ENCODE results near the gene POLR2F. TPM values are rescaled to one million over a fixed set of nuclear protein-coding genes. Genes with fewer than 3 reads are reported as not detected.
A peak's percentile ranks its signal among the peaks of the same experiment; 100 is the strongest.
"Not testable (repeated sequence)": the region's sequence is repeated elsewhere in the genome, so short reads cannot be mapped to it uniquely, and the experiment has no call there.

POLR2F gene
- total RNA-seq, 1 donor from 2014 or later: 113 TPM

DNA sequence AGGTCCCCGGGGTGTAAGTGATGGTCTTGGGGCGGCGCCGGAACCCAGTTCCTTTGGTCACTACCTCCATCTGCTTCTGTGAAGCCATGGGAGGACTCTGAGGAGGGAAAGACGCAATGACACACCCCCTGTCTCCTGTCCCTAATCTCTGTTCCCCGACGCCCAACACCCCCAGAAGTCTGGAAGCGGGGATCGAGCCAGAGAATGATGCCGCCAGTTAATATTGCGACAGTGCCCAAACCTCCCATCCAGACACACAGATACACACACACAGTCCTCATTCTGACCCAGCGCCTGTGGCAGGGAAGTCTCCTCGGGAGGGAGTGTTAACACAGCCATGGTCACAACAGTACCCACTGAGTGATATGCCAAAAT lies 450 bp upstream of the POLR2F start:
- peak overlapping the region; percentile 93 for H3K27ac Mint-ChIP-seq
- intact Hi-C loops (cut with micrococcal nuclease): loop anchor here (1.0 to 5.0 kb wide), 5 partner anchors 12 to 146 kb away; partner anchors contain the start of genes ANKRD54, GCAT and MICALL1
- H3K36me3 Mint-ChIP-seq (ENCODE audit: low read depth): peaks cover 26% of the 10 kb centered on the region
- DNase-seq: no peak
- no peaks in the 10 kb centered on the region for H3K9me3 Mint-ChIP-seq
- H3K4me1 Mint-ChIP-seq: peaks cover 25% of the 10 kb centered on the region
- H3K4me3 Mint-ChIP-seq: peak overlapping the region; percentile 92
- H3K27me3 Mint-ChIP-seq: peaks cover 14% of the 10 kb centered on the region

DNA sequence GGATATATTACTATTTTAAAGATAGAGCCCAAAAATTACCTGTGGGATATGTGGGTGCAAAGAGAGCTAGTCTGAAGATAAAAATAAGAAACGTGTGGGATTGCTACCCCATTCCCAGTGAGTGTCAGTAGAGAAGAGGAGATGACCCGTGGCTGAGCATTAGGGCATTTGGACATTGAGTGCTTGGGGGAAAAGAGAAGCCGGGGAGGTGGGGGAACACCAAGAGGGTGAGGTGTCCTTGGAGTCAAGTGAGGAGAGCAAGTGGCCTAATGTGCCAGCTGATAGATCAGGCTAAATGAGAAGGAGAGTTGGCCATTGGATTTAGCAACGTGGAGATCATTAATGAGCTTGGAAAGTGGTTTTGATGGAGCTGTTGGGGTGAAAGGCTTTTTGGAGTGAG lies 1.2 kb downstream of the POLR2F start:
- intact Hi-C loops (cut with micrococcal nuclease): loop anchor here (5.0 kb wide), 1 partner anchor 47 kb away; the partner anchor contains the start of gene MICALL1
- H3K27me3 Mint-ChIP-seq: peaks cover 14% of the 10 kb centered on the region
- H3K4me1 Mint-ChIP-seq: peaks cover 26% of the 10 kb centered on the region
- peak overlapping the region; percentile 92 for H3K4me3 Mint-ChIP-seq
- H3K9me3 Mint-ChIP-seq: no peaks in the 10 kb centered on the region
- no peak for DNase-seq
- peak overlapping the region; percentile 39 for H3K27ac Mint-ChIP-seq
- peaks cover 40% of the 10 kb centered on the region for H3K36me3 Mint-ChIP-seq (ENCODE audit: low read depth)

DNA sequence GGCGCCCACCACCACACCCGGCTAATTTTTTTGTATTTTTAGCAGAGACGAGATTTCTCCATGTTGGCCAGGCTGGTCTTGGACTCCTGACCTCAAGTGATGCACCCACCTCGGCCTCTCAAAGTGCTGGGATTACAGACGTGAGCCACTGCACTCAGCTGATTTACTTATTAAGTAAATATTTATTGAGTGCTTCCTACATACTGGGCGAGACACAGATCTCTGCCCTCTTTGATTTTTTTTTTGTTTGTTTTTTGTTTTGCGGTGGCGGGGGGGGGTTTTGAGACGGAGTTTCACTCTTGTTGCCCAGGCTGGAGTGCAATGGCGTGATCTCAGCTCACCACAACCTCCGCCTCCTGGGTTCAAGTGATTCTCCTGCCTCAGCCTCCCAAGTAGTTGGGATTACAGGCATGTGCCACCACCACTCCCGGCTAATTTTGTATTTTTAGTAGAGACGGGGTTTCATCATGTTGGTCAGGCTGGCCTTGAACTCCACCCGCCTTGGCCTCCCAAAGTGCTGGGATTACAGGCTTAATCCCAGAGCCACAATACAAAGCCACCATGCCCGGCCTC lies 2.4 kb downstream of the POLR2F start:
- intact Hi-C loops (cut with micrococcal nuclease); H3K9me3 Mint-ChIP-seq; DNase-seq; H3K4me3 Mint-ChIP-seq; H3K27ac Mint-ChIP-seq: not testable (repeated sequence)
- Mint-ChIP-seq H3K27me3 (peaks cover 14% of the 10 kb centered on the region), H3K36me3 (ENCODE audit: low read depth) (peaks cover 48% of the 10 kb centered on the region), H3K4me1 (peaks cover 26% of the 10 kb centered on the region)

DNA sequence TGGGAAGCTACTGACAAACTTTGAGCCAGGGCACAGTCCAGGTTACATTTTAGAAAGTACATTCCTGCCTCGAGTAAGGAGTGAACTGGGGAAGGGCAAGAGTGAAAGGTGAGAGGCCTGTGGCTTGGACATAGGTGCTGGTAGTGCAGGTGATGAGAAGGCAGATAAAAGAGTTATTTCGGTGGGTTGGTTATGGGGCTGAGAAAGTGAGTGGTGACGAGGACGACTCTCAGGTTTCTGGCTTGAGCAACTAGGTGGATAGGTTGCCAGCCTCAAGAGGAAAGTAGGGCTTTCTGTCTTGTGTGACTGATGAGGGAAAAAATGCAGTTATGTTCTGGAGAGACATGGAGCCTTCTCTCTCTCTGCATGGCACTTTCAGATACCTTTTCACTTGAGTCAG lies 3.7 kb downstream of the POLR2F start:
- H3K36me3 Mint-ChIP-seq (ENCODE audit: low read depth): peaks cover 58% of the 10 kb centered on the region
- no peaks in the 10 kb centered on the region for H3K9me3 Mint-ChIP-seq
- H3K27ac Mint-ChIP-seq: no peak overlapping the region
- no peak for DNase-seq
- H3K4me3 Mint-ChIP-seq: no peak overlapping the region
- H3K4me1 Mint-ChIP-seq: peaks cover 26% of the 10 kb centered on the region
- H3K27me3 Mint-ChIP-seq: peaks cover 7% of the 10 kb centered on the region
- intact Hi-C loops (cut with micrococcal nuclease): no loop called here

DNA sequence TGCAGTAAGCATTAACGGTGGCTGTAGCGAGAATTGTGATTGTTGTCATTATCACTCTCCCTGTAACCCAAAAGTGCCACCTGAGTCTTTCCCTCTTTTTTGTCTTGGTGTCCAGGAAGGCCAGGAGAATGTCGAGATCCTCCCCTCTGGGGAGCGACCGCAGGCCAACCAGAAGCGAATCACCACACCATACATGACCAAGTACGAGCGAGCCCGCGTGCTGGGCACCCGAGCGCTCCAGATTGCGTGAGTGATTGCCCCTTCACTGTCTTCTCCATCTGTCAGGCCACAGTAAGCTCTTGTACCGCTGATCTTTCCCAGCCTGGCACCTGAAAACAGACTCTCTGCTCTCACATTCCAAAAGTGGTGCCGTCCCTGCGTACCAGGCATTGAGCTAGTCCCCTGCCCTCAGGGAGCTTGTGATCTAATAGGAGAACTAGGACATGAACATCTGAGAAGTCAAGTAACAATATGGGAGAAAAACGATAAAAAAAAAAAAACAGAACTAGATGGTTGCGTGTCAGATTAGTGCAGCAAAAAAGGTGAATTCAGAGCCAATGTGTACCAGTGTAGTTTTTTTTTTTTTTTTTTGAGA lies 5.8 kb downstream of the POLR2F start:
- intact Hi-C loops (cut with micrococcal nuclease): no loop called here
- no peak overlapping the region for H3K4me3 Mint-ChIP-seq
- H3K27me3 Mint-ChIP-seq: no peaks in the 10 kb centered on the region
- no peak overlapping the region for H3K27ac Mint-ChIP-seq
- H3K9me3 Mint-ChIP-seq: no peaks in the 10 kb centered on the region
- peaks cover 60% of the 10 kb centered on the region for H3K36me3 Mint-ChIP-seq (ENCODE audit: low read depth)
- peaks cover 14% of the 10 kb centered on the region for H3K4me1 Mint-ChIP-seq
- no peak for DNase-seq

DNA sequence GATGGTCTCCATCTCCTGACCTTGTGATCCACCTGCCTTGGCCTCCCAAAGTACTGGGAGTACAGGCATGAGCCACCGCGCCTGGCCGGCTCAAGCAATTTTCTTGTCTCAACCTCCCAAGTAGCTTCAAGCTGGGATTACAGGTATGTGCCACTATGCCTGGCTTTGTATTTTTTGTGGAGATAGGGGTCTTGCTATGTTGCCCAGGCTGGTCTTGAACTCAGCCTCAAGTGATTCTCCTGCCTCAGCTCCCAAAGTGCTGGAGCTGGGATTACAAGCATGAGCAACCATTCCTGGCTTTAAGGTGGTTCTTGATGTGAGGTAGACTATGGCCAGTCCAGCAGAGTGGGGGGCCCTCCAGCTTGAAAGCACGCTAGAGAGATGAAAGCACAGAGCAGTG lies 7.6 kb downstream of the POLR2F start:
- H3K9me3 Mint-ChIP-seq: no peaks in the 10 kb centered on the region
- peaks cover 58% of the 10 kb centered on the region for H3K36me3 Mint-ChIP-seq (ENCODE audit: low read depth)
- H3K27ac Mint-ChIP-seq: no peak overlapping the region
- DNase-seq: no peak
- H3K27me3 Mint-ChIP-seq: no peaks in the 10 kb centered on the region
- no peak overlapping the region for H3K4me3 Mint-ChIP-seq
- H3K4me1 Mint-ChIP-seq: peaks cover 11% of the 10 kb centered on the region
- intact Hi-C loops (cut with micrococcal nuclease): no loop called here

DNA sequence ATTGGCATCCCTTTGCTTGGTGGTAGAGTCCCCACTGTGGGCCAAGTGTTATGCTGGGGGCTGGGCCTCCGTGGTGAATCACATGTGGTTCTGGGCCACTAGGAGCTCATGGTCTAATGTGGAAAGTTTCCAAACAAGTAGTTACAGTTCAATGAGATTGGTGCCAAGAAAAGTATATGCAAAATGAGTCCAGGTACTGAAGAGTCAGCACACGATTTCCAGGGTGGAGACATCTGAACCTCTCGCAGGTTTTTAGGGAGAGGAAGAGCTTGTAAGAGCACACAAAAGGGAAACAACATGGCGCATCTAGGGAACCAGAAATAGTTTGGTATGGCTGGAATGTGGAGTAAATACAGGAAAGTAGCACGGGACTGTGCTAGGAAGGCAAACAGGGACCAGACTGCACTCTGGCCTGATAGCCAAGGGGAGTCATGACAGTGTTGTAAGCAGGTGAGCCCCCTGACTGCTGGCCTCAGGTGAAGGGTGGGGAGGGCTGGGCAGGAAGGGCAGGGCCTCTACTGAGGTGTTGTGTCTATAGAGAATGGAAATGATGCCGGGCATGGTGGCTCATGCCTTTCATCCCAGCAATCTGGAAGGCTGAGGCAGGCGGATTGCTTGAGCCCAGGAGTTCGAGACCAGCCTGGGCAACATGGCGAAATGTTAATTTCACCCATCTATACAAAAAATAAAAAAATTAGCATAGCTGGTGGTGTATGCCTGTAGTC lies 12.6 kb downstream of the POLR2F start:
- Mint-ChIP-seq H3K36me3 (ENCODE audit: low read depth) (peaks cover 42% of the 10 kb centered on the region), H3K27me3 (no peaks in the 10 kb centered on the region), H3K4me1 (peaks cover 4% of the 10 kb centered on the region), H3K27ac (no peak overlapping the region), H3K9me3 (no peaks in the 10 kb centered on the region), H3K4me3 (no peak overlapping the region)
- intact Hi-C loops (cut with micrococcal nuclease): loop anchor here (1.0 kb wide), 1 partner anchor 13 kb away; the partner anchor contains the start of genes C22orf23 and POLR2F
- DNase-seq: no peak

DNA sequence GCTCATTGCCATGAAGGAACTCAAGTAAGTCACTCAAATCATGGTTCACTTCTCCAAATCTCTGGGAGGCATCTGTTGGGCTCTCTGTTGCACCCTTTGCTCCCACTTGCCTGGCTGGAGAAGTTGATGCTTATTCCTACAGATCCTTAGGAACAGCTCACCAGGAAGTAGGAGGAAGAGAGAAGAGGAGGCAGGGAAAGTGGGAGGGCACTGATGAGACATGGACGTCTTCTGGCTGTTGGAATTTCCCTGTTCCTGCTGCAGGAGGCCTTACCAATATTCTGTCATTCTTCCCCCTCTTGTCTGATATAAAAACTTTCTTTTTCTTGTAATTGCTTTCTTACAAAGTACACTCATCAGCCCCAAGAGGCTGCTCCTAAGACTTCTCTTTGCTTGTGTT lies 13.6 kb downstream of the POLR2F start:
- Mint-ChIP-seq H3K27ac (no peak overlapping the region), H3K27me3 (no peaks in the 10 kb centered on the region)
- intact Hi-C loops (cut with micrococcal nuclease): no loop called here

DNA sequence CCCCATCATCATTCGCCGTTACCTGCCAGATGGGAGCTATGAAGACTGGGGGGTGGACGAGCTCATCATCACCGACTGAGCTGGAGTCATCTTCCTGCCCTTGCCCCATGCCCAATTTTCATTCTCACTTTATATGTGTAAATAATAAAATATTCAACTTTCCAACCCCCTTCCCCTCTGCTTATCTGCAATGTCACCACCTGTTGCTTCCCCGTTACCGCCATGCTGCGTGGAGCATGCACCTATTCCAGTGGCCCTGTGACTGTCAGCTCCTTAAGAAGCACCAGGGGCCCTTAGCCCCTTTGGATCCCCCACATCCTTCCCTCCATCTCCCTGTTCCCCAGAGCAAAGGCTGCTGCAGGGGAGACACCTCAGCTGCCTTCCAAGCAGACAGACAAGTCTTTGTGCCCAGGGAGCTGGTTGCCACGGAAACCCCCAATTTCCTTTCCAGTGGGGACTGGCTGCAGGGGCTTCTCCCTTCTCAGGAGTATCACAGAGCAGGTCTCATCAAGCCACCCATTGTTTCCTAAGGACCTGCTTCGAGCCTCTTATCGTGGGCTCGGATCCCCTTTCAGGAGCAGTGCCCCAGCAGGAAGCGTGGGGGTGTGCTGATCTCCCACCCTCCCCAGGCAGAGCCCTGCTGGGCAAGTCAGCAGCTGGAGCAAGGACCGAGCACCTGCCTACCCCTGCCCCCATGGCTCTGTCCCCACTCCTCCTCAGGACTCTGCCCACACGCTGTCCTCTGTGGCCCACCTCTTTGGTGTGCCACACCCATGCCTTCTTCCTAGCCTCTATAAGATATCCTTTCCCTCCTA lies 14.3 kb downstream of the POLR2F start:
- Mint-ChIP-seq H3K27me3 (no peaks in the 10 kb centered on the region), H3K4me1 (peaks cover 4% of the 10 kb centered on the region), H3K9me3 (no peaks in the 10 kb centered on the region), H3K27ac (no peak overlapping the region), H3K36me3 (ENCODE audit: low read depth) (peaks cover 31% of the 10 kb centered on the region), H3K4me3 (no peak overlapping the region)
- no peak for DNase-seq
- intact Hi-C loops (cut with micrococcal nuclease): no loop called here

More for the DNA sequence above, 13.6 kb downstream of the POLR2F start:
- no peaks in the 10 kb centered on the region for H3K9me3 Mint-ChIP-seq
- no peak overlapping the region for H3K4me3 Mint-ChIP-seq
- peaks cover 34% of the 10 kb centered on the region for H3K36me3 Mint-ChIP-seq (ENCODE audit: low read depth)
- no peak for DNase-seq
- H3K4me1 Mint-ChIP-seq: peaks cover 4% of the 10 kb centered on the region

DNA sequence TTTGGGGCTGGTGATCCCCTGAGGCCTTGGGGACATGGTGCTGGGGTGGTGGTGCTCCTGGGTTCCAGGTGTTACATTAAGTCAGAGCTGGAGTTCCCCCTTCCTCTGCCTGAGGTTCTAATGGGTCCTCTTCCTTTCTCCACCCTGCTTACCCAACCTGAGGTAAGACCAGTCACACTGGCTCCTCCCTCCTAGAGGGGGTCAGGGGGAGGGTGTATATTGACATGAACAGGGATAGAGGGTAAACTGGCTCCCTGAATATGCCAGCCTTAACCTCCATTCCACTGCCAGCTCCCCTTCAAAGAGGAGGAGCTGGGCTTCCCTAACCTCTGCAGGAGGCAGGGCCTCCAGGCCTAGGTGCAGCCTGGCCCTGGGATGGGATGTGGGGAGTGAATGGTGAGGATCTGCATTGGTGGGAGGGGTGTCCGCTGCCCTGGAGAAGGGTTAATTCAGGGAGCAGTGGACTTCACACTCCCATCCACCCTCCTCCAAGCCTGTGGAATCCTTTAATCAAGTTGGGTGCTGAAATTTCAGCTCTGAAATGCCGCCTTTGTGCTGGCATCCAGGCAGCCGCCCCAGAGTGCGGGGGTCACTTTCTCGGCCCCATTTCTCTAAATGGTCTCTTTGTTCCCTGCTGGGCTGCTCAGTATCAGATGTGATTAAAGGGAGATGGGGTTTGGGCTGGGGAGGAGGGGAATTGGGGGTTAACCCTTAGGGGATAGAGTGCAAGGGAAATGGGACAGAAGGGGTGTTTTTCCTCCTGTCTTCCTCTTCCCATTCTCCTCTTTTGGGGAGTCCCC lies 15.2 kb downstream of the POLR2F start:
- Mint-ChIP-seq H3K4me1 (peaks cover 4% of the 10 kb centered on the region), H3K36me3 (ENCODE audit: low read depth) (peaks cover 31% of the 10 kb centered on the region), H3K9me3 (no peaks in the 10 kb centered on the region), H3K27me3 (no peaks in the 10 kb centered on the region), H3K4me3 (no peak overlapping the region), H3K27ac (no peak overlapping the region)
- intact Hi-C loops (cut with micrococcal nuclease): no loop called here
- DNase-seq: no peak

DNA sequence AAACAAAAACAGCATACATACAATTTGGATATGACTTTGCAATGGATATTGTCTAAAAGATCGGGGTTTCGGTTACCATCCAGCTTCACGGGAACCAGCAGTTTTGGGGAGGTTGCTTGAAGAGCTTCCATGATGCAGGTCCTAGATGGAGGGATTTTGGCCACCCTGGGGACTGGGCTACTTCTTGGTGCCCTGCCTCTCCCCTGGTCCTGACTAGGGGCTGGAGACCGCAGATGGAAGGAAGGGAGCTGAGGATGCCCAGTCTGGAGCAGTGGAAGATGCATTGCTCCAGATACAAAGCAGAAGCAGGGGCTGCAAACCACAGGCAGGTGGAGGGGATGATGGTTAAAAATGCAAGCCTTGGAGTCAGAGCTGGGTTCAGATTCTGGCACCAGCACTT lies 17.4 kb downstream of the POLR2F start:
- intact Hi-C loops (cut with micrococcal nuclease): no loop called here
- H3K27ac Mint-ChIP-seq: no peak overlapping the region
- peaks cover 1% of the 10 kb centered on the region for H3K4me1 Mint-ChIP-seq
- no peaks in the 10 kb centered on the region for H3K27me3 Mint-ChIP-seq
- no peaks in the 10 kb centered on the region for H3K9me3 Mint-ChIP-seq
- peaks cover 24% of the 10 kb centered on the region for H3K36me3 Mint-ChIP-seq (ENCODE audit: low read depth)
- DNase-seq: no peak
- no peak overlapping the region for H3K4me3 Mint-ChIP-seq

DNA sequence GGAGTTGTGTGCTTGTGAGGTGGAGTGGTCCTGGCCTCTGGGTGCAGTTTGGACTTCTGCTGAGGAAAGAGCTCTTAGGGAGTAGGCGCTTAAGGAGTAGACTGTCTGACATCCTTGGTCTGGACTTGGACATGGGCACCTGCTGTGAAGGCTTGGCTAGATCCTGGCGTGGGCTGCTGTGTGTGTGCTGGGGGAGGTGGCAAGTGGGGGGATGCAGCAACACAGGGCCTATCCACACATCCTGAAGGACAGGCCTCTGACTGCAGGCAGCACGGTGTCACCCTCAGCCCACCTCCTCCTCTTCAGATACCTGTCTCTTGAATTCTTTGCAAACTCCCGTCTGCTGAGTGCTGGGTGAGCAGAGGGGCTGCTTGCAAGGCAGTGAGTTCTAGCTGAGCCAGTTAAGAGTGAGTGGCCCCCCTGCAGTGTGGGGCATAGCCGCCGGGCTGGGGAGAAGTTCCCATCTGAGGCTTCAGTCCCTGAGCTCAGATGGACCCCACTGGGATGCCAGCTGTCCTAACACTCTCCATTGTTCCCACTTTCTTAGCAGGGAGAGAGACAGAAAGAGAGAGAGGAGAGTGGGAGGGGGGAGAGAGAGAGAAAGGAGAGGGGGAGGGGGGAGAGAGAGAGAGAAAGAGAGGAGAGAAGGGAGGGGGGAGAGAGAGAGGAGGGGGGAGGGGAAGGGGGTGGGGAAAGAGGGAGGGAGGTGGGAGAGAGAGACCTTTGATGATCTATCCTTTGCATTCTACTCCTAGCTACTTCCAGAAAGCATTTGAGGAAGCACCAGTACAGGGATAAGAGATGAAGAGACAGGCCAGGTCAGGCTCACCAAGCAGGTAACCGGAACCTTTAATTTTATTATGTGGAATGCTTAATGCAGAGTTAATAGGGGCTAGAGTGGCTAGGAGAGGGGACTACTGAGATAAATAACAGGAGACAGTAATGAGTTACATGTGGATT lies 18.3 kb downstream of the POLR2F start:
- Mint-ChIP-seq H3K36me3 (ENCODE audit: low read depth) (peaks cover 21% of the 10 kb centered on the region), H3K27me3 (no peaks in the 10 kb centered on the region), H3K4me1 (no peaks in the 10 kb centered on the region), H3K4me3 (no peak overlapping the region), H3K9me3 (no peaks in the 10 kb centered on the region), H3K27ac (no peak overlapping the region)
- no peak for DNase-seq
- intact Hi-C loops (cut with micrococcal nuclease): no loop called here

Data from activated CD4-positive, alpha-beta T cell treated with anti-CD3 and anti-CD28 coated beads, Interleukin-2, amount 10 ng/mL, durations not matched to agents 24 days and 14 days (primary cell).